DND-41 (cell line): ENCODE data around the gene RBMS3.

Experiments
- CTCF ChIP-seq: IDR thresholded peaks from 2 replicates; pipeline ENCODE4 v1.5.1; 2012; ENCODE audit warnings: borderline replicate concordance, low read length, moderate library complexity, mild to moderate bottlenecking; ENCODE audit not compliant: poor library complexity, severe bottlenecking; ENCODE audit errors: extremely low read depth
- EZH2 ChIP-seq: IDR thresholded peaks from 3 replicates; pipeline ENCODE4 v1.6.1; 2012; ENCODE audit warnings: borderline replicate concordance, low read depth, mild to moderate bottlenecking, moderate library complexity, low read length, inconsistent platforms; ENCODE audit not compliant: severe bottlenecking

GRCh38 chr3:29514912-29515311 lies 234.0 kb downstream of the RBMS3 start:
- no peak for TF ChIP-seq CTCF
- TF ChIP-seq EZH2 = no peak
